Effector memory CD8-positive, alpha-beta T cell (primary cell): ENCODE measurements around the gene VAC14.
A peak's percentile ranks its signal among the peaks of the same experiment; 100 is the strongest.

Experiments used
- ATAC-seq: fragments of 150-1000 bp; cut with Tn5 transposase; replicated peaks from 2 replicates; pipeline ENCODE4 v1.10.0; 2021; ENCODE audit warnings: mild to moderate bottlenecking, moderate library complexity
- DNase-seq, 3 experiments: peaks; one replicate each; pipeline ENCODE4 v3.0.0; 2021
- H3K27ac Mint-ChIP-seq, 2 donors: one replicate each; pipeline ENCODE4 v1.8.0; 2022; ENCODE audit warnings: mild to moderate bottlenecking in 2 of 2, mixed read lengths in 2 of 2, moderate library complexity in 2 of 2
- H3K27me3 Mint-ChIP-seq, 2 donors: one replicate each; pipeline ENCODE4 v1.8.0; 2022; ENCODE audit warnings: mixed read lengths in 2 of 2
- H3K36me3 Mint-ChIP-seq: one replicate; pipeline ENCODE4 v1.8.0; 2022; ENCODE audit warnings: mild to moderate bottlenecking, moderate library complexity, mixed read lengths; ENCODE audit not compliant: insufficient read depth
- H3K4me1 Mint-ChIP-seq, 2 donors: one replicate each; pipeline ENCODE4 v1.8.0; 2022; ENCODE audit warnings: low read depth in 2 of 2, mixed read lengths in 2 of 2
- H3K4me3 Mint-ChIP-seq, 2 donors: one replicate each; pipeline ENCODE4 v1.8.0; 2022; ENCODE audit warnings: mild to moderate bottlenecking in 2 of 2, mixed read lengths in 2 of 2, moderate library complexity in 2 of 2
- H3K9me3 Mint-ChIP-seq, 2 donors: one replicate each; pipeline ENCODE4 v1.8.0; 2022; ENCODE audit warnings: mixed read lengths in 2 of 2

VAC14 gene

DNA sequence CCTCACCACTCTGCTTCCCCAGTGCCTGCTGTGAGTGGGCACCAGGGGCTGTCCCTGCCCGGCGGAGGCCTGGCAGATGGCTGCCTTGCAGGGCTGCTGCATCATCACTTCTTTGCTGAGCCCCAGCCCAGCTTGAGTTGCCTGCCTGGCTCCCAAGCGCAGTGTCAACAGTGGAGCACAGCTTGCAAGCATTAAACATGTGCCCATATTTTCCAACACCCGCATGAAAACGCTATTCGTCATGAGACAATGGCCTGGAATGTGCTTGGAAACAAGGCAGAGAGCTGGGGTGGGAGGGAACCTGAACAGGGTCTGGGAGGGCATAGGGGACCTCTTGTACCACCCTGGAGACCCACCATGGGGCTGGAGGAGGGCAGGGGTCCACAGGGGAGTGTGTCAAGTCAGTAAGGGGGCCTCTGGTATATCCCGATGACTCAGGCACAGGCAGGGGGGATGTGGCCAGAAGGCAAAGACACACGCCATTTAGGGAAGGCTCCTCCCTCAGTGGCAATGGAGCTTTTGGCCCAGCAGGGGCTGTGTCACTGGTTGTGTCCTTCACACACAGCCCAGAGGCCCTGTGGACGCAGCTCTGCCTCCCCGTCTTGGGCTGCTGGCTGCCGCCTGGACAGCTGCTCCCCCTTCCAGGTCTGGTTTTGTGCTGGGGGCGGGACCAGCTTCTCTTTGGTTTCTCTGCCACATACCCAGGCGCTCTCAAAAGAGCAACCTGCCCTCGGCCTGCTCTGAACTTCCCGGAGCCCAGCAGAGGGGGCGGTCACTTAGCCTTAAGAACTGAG, 97.7 kb downstream of the VAC14 start:
- DNase-seq (no peak), ATAC-seq (no peak)
- H3K4me1 Mint-ChIP-seq, result peaks cover 6 to 14% of the 10 kb centered on the region in 2 donors
- no peaks in the 10 kb centered on the region for H3K9me3 Mint-ChIP-seq
- peaks cover 3% of the 10 kb centered on the region for H3K36me3 Mint-ChIP-seq
- H3K27ac Mint-ChIP-seq, result peak overlapping the region in 1 of 2 donors; percentile 51
- no peak overlapping the region for H3K4me3 Mint-ChIP-seq
- H3K27me3 Mint-ChIP-seq, result no peaks in the 10 kb centered on the region

DNA sequence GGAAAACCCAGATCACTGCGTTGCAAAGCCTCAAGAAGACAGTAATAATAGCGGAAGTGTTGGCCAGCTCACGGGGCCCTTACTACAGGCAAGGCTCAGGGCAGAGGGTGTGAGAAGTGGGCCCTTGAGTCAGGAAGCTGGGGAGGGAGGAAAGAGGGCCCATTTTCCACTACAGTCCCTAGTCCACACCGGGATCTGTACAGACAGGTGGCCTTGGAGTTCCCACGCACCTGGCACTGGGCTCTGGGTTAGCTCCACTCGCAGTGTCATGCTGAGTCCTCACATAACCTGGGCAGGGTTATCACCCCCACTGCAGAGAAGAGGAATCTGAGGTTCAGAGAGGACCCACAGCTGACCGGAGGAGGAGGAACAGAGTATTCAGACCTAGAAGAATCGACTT, 98.3 kb downstream of the VAC14 start:
- no peak for ATAC-seq
- Mint-ChIP-seq H3K27ac (peak overlapping the region; percentile 74 to 82), H3K27me3 (no peaks in the 10 kb centered on the region), H3K36me3 (peaks cover 3% of the 10 kb centered on the region), H3K9me3 (no peaks in the 10 kb centered on the region), H3K4me3 (no peak overlapping the region), H3K4me1 (peaks cover 6 to 18% of the 10 kb centered on the region in 2 donors)
- DNase-seq, result no peak

DNA sequence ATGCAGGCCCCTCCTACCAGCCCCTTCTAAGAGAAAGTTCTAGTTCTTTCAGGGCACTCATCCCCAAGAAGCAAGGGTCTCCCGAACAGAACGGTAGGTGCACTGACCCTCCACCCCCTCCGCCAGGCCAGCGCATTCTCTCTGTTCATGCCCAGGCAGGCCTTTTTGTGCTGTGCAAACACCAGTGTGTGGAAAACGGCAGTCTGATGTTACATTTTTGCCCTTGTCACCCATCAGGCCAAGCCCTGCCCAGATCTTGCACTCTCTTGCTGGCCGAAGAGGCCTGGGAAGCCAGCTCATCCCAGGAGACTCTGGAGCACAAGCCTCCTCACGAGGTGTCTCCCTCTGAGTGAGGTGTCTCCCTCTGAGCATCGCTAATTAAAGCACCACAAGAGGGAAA, 99.0 kb downstream of the VAC14 start:
- ATAC-seq, result no peak
- Mint-ChIP-seq H3K27ac (peak overlapping the region; percentile 74 to 82), H3K36me3 (peaks cover 3% of the 10 kb centered on the region)

DNA sequence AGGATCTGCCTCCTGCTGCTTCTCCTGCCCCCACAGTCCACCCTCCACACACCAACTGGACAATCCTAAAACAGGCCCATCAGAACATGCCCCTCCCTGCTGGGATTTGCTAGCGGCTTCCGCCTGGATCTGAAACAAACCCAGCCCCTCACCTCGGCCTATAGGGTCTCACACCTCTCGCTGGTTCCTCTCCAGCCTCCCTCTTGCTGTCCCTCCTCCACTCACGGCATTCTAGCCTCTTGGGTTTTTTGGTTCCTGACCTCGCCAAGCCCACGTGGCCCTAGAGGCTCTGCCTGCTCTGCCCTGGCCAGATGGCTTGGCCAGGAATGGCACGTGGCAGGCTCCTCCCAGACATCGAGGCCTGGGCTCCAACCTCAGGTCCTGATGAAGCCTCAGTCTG, 99.4 kb downstream of the VAC14 start:
- peaks cover 10 to 18% of the 10 kb centered on the region in 2 donors for H3K4me1 Mint-ChIP-seq
- no peaks in the 10 kb centered on the region for H3K27me3 Mint-ChIP-seq
- no peak for DNase-seq
- H3K4me3 Mint-ChIP-seq, result no peak overlapping the region
- peaks cover 3% of the 10 kb centered on the region for H3K36me3 Mint-ChIP-seq
- no peaks in the 10 kb centered on the region for H3K9me3 Mint-ChIP-seq
- H3K27ac Mint-ChIP-seq, result peak overlapping the region; percentile 74 to 82
- ATAC-seq, result no peak

More for the DNA sequence above, 99.0 kb downstream of the VAC14 start:
- no peaks in the 10 kb centered on the region for H3K9me3 Mint-ChIP-seq
- peaks cover 6 to 18% of the 10 kb centered on the region in 2 donors for H3K4me1 Mint-ChIP-seq
- DNase-seq, result no peak
- no peaks in the 10 kb centered on the region for H3K27me3 Mint-ChIP-seq
- no peak overlapping the region for H3K4me3 Mint-ChIP-seq

- Mint-ChIP-seq H3K4me1 (peaks cover 16 to 19% of the 10 kb centered on the region in 2 donors), H3K27ac (peak overlapping the region in 1 of 2 donors; percentile 82), H3K36me3 (no peaks in the 10 kb centered on the region), H3K9me3 (no peaks in the 10 kb centered on the region), H3K4me3 (no peak overlapping the region), H3K27me3 (no peaks in the 10 kb centered on the region)
- no peak for DNase-seq
- no peak for ATAC-seq
These were observed 99.9 kb downstream of the VAC14 start for GRCh38 chr16:70701036-70701435.

- H3K4me1 Mint-ChIP-seq, result peaks cover 22 to 25% of the 10 kb centered on the region in 2 donors
- H3K27me3 Mint-ChIP-seq, result no peaks in the 10 kb centered on the region
- no peaks in the 10 kb centered on the region for H3K36me3 Mint-ChIP-seq
- no peak for DNase-seq
- H3K4me3 Mint-ChIP-seq, result no peak overlapping the region
- no peak overlapping the region for H3K27ac Mint-ChIP-seq
- ATAC-seq, result no peak
- no peaks in the 10 kb centered on the region for H3K9me3 Mint-ChIP-seq
These were observed 100.6 kb downstream of the VAC14 start for GRCh38 chr16:70700101-70701020.

- Mint-ChIP-seq H3K4me1 (peaks cover 24 to 27% of the 10 kb centered on the region in 2 donors), H3K4me3 (no peak overlapping the region), H3K36me3 (no peaks in the 10 kb centered on the region), H3K27ac (no peak overlapping the region), H3K9me3 (no peaks in the 10 kb centered on the region), H3K27me3 (no peaks in the 10 kb centered on the region)
- no peak for DNase-seq
- no peak for ATAC-seq
These were observed 101.3 kb downstream of the VAC14 start for GRCh38 chr16:70699696-70700095.

DNA sequence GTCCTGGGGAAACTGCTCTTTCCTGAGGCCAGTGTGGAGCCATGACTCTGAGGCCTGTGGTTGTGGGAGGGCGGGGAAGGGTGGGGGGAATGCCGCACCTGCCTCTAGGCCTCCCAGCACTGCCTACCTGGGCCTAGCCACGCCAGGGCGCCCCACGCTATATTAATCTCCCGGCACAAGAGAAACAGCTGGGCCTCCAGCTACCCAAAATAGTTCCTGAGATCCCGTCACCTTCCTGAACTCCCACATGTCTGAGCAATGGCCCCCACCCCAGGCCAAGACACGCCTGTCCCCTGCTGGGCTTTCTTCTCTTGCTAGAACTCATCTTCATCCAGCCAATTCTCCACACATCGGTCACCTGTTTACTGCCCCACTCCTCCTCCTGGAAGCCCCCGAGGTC, 102.1 kb downstream of the VAC14 start:
- no peaks in the 10 kb centered on the region for H3K27me3 Mint-ChIP-seq
- DNase-seq (no peak), ATAC-seq (no peak)
- H3K27ac Mint-ChIP-seq, result peak overlapping the region; percentile 28 to 88
- H3K4me1 Mint-ChIP-seq, result peaks cover 24 to 27% of the 10 kb centered on the region in 2 donors
- H3K36me3 Mint-ChIP-seq, result no peaks in the 10 kb centered on the region
- no peak overlapping the region for H3K4me3 Mint-ChIP-seq
- no peaks in the 10 kb centered on the region for H3K9me3 Mint-ChIP-seq

GRCh38 chr16:70697594-70698170, 103.3 kb downstream of the VAC14 start:
- Mint-ChIP-seq H3K27ac (peak overlapping the region; percentile 62 to 82), H3K9me3 (no peaks in the 10 kb centered on the region), H3K4me1 (peaks cover 24 to 27% of the 10 kb centered on the region in 2 donors), H3K27me3 (no peaks in the 10 kb centered on the region), H3K36me3 (peaks cover 7% of the 10 kb centered on the region), H3K4me3 (no peak overlapping the region)
- no peak for ATAC-seq
- no peak for DNase-seq

- Mint-ChIP-seq H3K4me1 (peaks cover 23% of the 10 kb centered on the region in 2 donors), H3K27ac (peak overlapping the region; percentile 62 to 82), H3K36me3 (peaks cover 7% of the 10 kb centered on the region), H3K27me3 (no peaks in the 10 kb centered on the region), H3K4me3 (no peak overlapping the region), H3K9me3 (no peaks in the 10 kb centered on the region)
- DNase-seq (no peak), ATAC-seq (peak; percentile 40)
These were observed 103.9 kb downstream of the VAC14 start for GRCh38 chr16:70696952-70697593.

DNA sequence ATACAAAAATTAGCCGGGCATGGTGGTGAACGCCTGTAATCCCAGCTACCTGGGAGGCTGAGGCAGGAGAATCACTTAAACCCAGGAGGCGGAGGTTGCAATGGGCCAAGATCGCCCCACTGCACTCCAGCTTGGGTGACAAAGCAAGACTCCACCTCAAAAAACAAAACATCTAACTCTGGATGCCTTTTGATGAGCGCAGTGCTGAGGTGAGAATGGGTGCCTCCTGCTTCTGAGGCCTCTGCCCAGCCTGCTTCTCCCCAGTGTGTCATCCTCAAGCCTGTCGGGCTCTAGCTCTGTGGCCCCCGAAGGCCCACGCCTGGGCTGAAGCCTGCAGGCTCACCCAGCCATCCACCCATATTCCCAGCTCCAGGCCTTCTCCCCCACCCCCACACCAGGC, 104.6 kb downstream of the VAC14 start:
- Mint-ChIP-seq H3K4me3 (no peak overlapping the region), H3K9me3 (no peaks in the 10 kb centered on the region), H3K27me3 (no peaks in the 10 kb centered on the region), H3K36me3 (peaks cover 7% of the 10 kb centered on the region), H3K4me1 (peaks cover 18% of the 10 kb centered on the region in 2 donors), H3K27ac (peak overlapping the region; percentile 62 to 82)
- DNase-seq, result no peak
- ATAC-seq, result no peak

- peak overlapping the region; percentile 62 to 82 for H3K27ac Mint-ChIP-seq
- no peaks in the 10 kb centered on the region for H3K27me3 Mint-ChIP-seq
- peaks cover 18% of the 10 kb centered on the region in 2 donors for H3K4me1 Mint-ChIP-seq
- DNase-seq (no peak), ATAC-seq (peak; percentile 26)
- peaks cover 7% of the 10 kb centered on the region for H3K36me3 Mint-ChIP-seq
- no peaks in the 10 kb centered on the region for H3K9me3 Mint-ChIP-seq
- H3K4me3 Mint-ChIP-seq, result peak overlapping the region; percentile 9 to 44
These were observed 105.5 kb downstream of the VAC14 start for GRCh38 chr16:70695331-70696070.
